ENCODE data around the gene MYPN. TPM values are rescaled to one million over a fixed set of nuclear protein-coding genes. Genes with fewer than 3 reads are reported as not detected.

The MYPN gene
- total RNA-seq, 1 donor from 2014 or later, result 1.1 TPM

DNA sequence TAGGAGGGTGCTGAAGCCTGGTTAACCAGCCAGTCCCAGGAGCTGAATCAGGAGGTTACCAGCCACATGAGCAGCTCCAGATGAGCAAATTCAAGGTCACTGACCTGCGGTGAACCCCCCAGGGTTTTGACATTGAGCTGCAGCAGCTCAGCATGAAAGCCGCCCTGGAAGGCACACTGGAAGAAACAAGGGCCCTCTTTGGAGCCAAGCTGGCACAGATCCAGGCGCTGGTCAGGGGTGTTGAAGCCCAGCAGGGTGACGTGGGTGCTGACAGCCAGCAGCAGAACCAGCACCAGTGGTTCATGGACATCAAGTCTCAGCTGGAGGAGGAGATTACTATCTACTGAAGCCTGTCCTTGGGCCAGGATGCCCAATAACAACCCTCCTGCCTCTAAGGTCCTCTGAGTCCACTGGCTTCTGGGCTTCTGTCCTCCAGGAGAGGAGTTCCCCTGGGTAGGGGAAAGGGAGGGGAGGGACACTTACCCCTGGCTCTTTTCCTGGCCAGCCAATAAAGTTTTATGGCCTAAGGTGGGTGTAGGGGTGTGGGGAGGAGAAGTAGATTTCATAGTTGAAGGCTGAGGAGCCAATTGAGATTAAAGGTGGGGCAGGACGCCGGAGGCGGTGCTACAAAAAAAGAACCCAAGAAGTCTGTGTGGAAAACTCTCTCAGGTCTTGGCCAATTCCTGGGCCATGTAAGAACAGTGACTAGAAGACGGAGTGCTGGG lies 152.0 kb downstream of the MYPN start:
- DNase-seq (ENCODE audit: extremely low read depth, low read depth, low spot score), result no peak

Other genes with a start within 250 kb of the MYPN start
- 6.1 and 9.5 TPM in 2 replicates for gene SIRT1, start 224.8 kb upstream of the MYPN start, total RNA-seq
- 48.8 and 57.2 TPM in 2 replicates for gene HERC4, start 34.2 kb upstream of the MYPN start, total RNA-seq
- not detected in 2 replicates for gene ATOH7, start 122.6 kb downstream of the MYPN start, total RNA-seq
- gene HNRNPH3, start 222.6 kb downstream of the MYPN start, total RNA-seq, result 15.4 and 47.5 TPM in 2 replicates
- gene PBLD, start 223.4 kb downstream of the MYPN start, total RNA-seq, result 4.7 and 5.2 TPM in 2 replicates